Measurements from ENCODE around the gene NT5DC3.

DNA sequence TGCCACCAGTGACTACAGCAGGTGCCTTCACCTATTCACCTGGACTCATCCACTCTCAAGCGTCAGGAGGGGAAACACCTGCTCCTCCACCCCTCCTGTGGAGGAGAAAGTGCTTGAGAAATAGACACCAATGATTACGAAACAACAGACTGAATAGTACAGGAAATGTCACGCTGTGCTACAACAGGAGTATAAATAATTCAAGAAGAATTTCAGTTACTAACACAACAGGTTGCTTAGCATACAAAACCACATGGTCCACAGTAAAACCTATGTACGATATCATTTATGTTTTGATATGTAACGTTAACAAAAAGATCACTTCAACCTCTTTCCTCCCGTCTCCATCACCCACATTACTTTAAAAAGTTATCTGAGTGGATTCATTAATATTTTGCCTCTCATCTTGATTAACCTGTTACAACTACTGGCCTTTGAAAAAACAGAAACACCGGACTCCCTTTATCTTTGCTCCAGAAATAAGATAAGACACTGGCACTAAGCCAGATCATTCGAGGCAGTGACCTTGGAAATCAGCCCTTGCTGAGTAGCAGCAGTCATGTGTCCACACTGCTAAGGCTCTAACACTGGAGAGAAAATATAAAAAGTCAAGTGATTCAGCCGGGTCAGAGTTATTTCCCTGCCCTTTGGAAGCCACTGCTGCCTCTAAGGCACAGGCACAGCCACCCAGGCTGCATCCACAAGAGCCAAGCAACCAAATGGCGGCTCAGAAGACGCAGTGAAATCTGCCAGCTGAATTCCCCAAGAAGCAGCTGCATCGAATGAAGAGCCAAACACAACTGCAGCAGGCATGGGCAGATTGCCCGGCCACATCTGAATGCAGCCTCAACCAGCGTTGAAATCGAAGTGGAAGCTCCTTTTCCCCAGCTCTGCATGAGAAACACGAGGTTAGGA is 40.9 kb downstream of the NT5DC3 start:
- TF ChIP-seq EZH2 (IDR thresholded peaks at IDR 0.05; ENCODE audit: borderline replicate concordance, low read length), result no peak
- TF ChIP-seq, protein P1, sequence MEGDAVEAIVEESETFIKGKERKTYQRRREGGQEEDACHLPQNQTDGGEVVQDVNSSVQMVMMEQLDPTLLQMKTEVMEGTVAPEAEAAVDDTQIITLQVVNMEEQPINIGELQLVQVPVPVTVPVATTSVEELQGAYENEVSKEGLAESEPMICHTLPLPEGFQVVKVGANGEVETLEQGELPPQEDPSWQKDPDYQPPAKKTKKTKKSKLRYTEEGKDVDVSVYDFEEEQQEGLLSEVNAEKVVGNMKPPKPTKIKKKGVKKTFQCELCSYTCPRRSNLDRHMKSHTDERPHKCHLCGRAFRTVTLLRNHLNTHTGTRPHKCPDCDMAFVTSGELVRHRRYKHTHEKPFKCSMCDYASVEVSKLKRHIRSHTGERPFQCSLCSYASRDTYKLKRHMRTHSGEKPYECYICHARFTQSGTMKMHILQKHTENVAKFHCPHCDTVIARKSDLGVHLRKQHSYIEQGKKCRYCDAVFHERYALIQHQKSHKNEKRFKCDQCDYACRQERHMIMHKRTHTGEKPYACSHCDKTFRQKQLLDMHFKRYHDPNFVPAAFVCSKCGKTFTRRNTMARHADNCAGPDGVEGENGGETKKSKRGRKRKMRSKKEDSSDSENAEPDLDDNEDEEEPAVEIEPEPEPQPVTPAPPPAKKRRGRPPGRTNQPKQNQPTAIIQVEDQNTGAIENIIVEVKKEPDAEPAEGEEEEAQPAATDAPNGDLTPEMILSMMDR (IDR thresholded peaks at IDR 0.05; ENCODE audit: low read length), result no peak

Measured in OCI-LY1 (cell line).